NCI-H2196 treated with DMSO at 0.1 percent for 48 hours (cell line): ENCODE measurements around the gene KAZALD1.

Source experiments
- DNase-seq: peaks from one replicate; lab custom pipeline; 2025; ENCODE audit not compliant: unreplicated experiment; lab: John Stamatoyannopoulos, UW

Gene KAZALD1

DNA sequence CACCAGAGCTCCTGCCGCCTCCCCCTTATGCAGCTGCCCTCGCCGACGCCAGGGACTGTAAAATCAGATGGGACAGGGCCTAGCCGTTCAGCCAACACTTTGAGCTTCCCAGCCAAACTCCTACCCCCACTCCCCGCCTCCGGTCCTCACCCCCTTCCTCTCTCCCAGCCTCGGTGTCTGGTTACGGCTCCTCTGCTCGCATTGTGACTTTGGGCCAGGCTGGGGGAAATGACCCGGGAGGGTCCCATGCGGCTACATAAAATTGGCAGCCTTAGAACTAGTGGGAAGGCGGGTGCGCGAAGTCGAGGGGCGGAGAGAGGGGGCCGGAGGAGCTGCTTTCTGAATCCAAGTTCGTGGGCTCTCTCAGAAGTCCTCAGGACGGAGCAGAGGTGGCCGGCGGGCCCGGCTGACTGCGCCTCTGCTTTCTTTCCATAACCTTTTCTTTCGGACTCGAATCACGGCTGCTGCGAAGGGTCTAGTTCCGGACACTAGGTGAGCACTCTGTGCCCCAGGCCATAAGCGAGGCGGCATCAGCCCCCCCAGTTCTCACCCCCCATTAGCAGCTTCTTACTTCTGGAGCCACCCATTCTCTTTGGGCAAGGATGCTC is at the start of gene KAZALD1:
Gene KAZALD1 (plus strand): TSS at position 366 of the 608 bp plus-strand sequence. CDS start 604 bp downstream, outside the sequence.
- peak; percentile 7 for DNase-seq

GRCh38 chr10:101012525-101013364 is 49.0 kb upstream of the KAZALD1 start:
- peak; percentile 16 for DNase-seq

DNA sequence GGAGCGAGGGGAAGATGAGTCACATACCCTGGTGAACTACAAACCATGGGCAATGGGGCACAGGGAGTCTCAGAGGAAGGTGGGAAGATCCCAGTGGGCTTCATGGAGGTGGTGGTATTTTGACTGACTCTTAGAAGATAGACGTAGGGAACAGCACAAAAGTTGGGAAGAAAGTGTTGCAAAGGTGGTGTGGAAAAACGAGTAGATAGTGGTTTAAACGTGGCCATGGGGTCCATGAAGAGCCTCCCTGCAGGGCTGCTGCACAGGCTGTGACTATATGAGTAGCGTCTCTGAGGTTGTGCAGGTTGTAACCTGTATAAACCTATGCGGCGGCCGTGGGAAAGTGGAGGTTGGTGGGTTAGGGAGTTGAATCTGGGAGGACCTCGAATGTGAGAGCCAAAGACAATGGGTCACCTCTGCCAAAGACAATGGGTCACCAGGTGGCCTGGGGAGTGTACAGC is 48.4 kb upstream of the KAZALD1 start:
- no peak for DNase-seq

- no peak for DNase-seq
These were observed 47.4 kb upstream of the KAZALD1 start for GRCh38 chr10:101014230-101014884.

GRCh38 chr10:101014966-101015581 is 46.7 kb upstream of the KAZALD1 start:
- DNase-seq = no peak

- no peak for DNase-seq
These were observed 46.2 kb upstream of the KAZALD1 start for GRCh38 chr10:101015582-101015973.

- no peak for DNase-seq
These were observed 45.0 kb upstream of the KAZALD1 start for GRCh38 chr10:101016814-101017213.

DNA sequence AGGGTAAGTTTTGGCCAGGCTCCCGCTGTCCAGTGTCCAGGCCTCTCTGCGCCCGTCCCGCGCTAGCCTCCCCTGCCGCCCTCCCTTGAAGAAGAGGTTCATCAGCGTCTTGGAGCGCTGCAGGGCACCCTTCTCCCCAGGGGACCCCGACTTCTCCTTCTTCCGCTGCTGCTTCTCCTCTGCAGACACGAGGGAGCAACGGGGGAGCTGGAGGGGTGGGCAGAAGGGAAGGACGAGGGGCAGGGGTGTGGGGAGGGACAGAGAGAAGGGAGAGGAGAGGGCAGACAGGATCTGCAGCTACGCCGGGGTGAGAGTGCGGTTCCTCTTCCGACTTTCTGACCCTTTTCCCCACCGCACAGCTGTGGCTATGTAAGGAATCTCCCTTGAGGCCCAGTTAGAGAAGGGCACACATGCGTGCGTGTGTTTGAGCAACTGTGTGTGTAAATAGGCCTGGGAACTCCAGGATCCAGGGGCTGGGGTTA is 43.6 kb upstream of the KAZALD1 start:
- no peak for DNase-seq

- peak; percentile 50 for DNase-seq
These were observed 43.0 kb upstream of the KAZALD1 start for GRCh38 chr10:101018600-101019439.

- DNase-seq = no peak
These were observed 42.4 kb upstream of the KAZALD1 start for GRCh38 chr10:101019440-101019703.

DNA sequence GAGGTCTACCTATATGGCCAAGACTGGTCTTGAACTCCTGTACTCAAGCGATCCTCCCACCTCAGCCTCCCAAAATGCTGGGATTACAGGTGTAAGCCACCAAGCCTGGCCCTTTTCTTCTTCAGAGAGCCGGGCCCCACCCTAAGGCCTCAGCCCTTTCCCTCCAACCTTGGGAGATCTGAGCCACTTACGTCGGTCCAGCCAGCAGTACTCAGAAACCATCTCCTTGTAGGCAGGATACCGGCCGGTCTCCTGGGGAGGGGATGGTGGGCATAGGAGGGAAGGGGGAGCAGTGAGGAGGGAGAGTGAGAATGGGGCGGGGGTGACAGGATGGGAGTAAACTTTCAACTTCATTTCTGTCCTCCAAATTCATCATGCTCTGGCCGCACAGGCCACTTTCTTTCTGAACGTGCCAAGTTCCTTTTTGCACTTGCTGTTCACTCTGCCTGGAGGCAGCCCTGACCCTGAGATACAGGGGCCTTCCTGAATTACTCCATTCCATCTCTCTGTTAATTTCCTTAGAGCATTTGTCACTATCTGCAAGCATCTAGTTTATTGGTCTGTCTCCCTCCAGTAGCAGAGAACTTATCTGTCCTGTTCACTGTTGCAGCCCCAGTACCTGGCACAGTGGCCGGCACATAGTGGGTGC is 41.2 kb upstream of the KAZALD1 start:
- no peak for DNase-seq

DNA sequence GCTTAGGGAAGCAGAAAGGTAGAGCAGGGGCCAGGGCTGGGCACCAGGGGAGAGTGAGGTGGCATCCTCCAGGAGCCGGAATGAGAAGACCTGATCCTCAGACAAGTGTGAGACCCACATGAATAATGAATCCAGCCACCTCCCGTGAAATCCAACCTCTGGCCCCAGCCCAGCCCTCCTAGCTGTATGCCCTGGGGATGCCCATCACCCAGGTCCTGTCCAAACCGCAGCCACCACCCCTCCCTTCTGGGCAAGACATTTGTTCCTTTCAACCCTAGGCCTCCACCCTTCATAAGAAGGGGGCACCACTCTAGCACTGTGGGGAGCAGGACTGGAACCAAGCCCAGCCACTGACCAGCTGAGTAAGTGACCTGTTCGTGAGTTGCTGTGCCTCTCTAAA is 40.5 kb upstream of the KAZALD1 start:
- DNase-seq = no peak

GRCh38 chr10:101021692-101022251 is 40.0 kb upstream of the KAZALD1 start:
- DNase-seq = no peak

DNA sequence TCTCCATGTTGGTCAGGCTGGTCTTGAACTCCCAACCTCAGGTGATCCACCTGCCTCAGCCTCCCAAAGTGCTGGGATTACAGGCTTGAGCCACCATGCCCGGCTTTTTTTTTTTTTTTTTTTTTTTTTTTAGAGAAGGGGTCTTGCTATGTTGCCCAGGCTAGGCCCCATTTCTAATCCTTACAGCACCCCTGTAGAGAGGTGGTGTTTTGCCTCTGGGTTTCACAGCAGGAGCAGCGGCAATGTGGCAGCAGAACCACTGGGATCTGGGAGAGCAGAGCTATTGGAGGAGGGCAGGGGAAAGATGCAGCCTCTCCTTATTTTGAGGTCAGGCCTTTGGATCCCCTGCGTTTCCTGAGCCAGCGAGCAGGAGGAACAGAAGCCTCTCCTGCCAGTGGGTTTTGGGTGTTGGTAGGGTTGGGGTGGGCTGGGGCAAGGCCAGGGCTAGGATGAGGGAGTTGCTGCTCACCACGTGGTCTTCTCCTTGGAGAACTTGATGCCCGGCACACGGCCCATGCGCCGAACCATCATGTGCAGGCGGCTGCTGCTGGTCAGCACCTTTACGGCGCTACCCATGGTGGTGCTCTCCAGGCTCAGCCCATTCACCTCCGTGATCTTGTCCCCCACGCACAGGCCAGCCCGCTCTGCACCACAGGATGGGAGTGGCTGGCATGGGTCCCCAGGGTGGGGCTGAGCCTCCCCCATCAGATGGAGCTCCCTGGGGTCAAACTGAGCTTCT is 38.7 kb upstream of the KAZALD1 start:
- DNase-seq = no peak

GRCh38 chr10:101027106-101027720 is 34.6 kb upstream of the KAZALD1 start:
- DNase-seq = no peak

DNA sequence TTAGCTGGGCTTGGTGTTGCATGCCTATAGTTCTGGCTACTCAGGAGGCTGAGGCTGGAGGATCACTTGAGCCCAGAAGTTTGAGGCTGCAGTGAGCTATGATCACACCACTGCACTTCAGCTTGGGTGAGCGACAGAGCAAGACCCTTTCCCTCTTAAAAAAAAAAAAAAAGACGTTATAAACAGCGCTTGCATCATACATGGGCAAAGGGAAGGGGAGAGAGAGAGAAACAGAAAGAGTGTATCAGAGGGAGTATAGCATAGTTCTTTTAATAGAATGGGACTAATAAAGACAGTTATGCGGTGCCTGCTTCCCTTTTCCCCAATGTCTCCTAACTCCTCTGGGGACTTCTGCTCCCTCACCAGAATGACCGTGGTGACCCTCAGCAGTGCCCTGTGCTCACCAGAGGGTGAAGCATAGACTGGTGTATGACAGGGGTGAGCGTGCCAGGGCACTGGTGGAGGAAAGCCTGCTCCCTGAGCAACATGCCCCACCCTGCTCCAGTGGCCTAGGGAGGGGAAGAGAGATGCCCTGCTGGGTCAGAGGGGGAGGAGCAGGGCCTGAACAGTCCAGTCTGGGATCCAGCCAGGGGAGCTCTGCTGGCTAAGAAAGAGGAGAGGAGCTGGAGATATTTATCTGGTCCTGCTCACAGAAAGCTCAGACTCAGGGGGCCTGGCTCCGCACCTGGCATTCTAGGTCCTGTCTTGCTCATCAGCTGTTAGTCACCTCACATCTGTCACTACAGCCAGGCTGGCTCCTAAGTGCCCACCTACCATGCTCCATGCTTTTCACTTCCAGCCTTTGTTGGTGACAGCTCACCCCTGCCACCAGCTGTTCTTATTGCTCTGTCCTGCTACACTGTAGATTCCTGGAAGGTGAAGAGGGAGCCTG is 33.1 kb upstream of the KAZALD1 start:
- no peak for DNase-seq

DNA sequence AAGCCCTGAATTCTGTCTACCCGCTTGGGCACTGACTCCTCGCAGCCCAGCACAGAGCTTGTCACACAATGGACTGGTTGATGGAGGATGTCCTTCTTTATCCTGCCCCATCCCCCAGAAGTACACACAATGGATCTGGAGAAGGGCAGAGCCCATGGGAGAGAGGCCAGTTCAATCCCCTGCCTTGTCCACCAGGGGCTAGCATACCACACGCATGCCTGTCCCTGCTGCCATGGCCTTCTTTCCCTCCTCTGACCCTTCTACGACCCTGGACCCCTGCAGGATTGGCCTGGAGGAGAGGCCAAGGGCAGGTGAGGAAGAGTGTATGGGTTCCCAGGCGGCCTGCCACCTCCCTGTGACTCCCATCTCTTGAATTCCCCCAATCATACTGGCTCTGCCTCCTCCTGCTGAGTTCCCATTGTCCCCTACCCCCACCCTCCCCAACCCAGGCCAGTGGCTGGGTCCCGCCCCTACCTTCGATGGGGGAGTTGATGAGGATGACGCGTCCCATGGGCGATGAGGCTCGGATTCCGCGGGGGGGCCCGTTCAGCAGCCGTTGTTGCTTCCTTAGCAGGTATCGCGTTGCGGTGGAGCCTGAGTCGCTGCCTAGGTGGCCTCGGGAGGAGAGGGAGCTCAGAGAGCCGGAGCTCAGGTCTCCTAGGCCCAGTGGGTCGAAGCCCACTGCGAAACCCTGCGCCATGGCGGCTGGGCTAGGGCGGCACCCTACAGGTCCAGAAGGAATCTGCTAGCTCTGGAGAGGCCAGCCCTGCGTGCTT is 32.1 kb upstream of the KAZALD1 start:
- DNase-seq = no peak
